WTC11 (cell line): ENCODE data around the gene RSPRY1.

Source experiments
- ATF1 ChIP-seq: sonication (generic); formaldehyde crosslinking; IDR thresholded peaks from 2 replicates; pipeline ENCODE4 v1.8.1; 2023; ENCODE audit warnings: mild to moderate bottlenecking, moderate library complexity, missing genetic modification reagents
- CREM ChIP-seq: sonication (generic); formaldehyde crosslinking; IDR thresholded peaks from 2 replicates; pipeline ENCODE4 v1.8.1; 2022; ENCODE audit warnings: mild to moderate bottlenecking, missing genetic modification reagents, moderate library complexity
- ELF4 ChIP-seq: sonication (generic); formaldehyde crosslinking; IDR thresholded peaks from 2 replicates; pipeline ENCODE4 v1.8.1; 2022; ENCODE audit warnings: low read depth, mild to moderate bottlenecking, moderate library complexity, missing genetic modification reagents
- ESRRA ChIP-seq: sonication (generic); formaldehyde crosslinking; IDR thresholded peaks from 2 replicates; pipeline ENCODE4 v1.8.1; 2022; ENCODE audit warnings: mild to moderate bottlenecking, missing genetic modification reagents, borderline replicate concordance
- FOXK1 ChIP-seq: sonication (generic); formaldehyde crosslinking; IDR thresholded peaks from 2 replicates; pipeline ENCODE4 v1.8.0; 2022; ENCODE audit warnings: mild to moderate bottlenecking, moderate library complexity, missing genetic modification reagents
- GABPB1 ChIP-seq: sonication (generic); formaldehyde crosslinking; IDR thresholded peaks from 2 replicates; pipeline ENCODE4 v1.8.1; 2023; ENCODE audit warnings: mild to moderate bottlenecking, missing genetic modification reagents
- ZBTB21 ChIP-seq: sonication (generic); formaldehyde crosslinking; IDR thresholded peaks from 2 replicates; pipeline ENCODE4 v1.8.1; 2023; ENCODE audit warnings: mild to moderate bottlenecking, missing genetic modification reagents, borderline replicate concordance
- ZNF263 ChIP-seq: sonication (generic); formaldehyde crosslinking; IDR thresholded peaks from 2 replicates; pipeline ENCODE4 v1.8.1; 2022; ENCODE audit warnings: low read depth, mild to moderate bottlenecking, moderate library complexity, missing genetic modification reagents
- TF ChIP-seq, protein P1 (sequence below): sonication (generic); formaldehyde crosslinking; IDR thresholded peaks from 2 replicates; pipeline ENCODE4 v1.8.0; 2023; ENCODE audit warnings: missing genetic modification reagents, mild to moderate bottlenecking, borderline replicate concordance
- TF ChIP-seq, protein P2 (sequence below): fragments of 200-600 bp; IDR thresholded peaks from 2 replicates; pipeline ENCODE4 v1.8.0; 2022; ENCODE audit warnings: antibody characterized with exemption

DNA sequence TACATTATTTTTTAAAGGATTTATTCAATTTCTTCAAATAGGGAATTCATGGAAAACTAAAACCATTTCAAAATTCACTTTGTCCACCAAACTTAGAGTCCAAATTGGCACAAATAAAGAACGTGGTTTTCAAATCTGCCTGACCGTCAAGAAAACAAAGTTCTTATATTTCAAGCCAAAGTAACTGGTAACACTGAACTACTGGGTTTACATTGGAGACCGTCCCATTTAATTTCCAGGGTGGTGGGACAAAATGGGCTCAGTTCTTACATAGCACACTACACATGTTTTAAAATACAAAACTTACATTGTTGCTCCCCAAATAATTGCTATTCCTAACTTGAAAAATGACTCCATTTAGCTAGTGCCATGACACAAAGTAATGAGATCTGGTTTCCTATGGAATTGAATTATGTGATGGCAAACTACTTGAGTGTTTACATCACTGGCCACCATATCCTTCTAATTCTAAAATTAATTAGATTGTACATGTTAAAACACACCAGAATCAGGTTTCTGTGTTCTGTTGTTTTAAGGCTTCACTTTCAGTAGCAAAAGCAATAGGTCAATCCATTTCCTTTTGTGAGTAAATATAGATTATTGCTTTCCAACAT is 6.8 kb upstream of the RSPRY1 start:
- TF ChIP-seq, protein P1, sequence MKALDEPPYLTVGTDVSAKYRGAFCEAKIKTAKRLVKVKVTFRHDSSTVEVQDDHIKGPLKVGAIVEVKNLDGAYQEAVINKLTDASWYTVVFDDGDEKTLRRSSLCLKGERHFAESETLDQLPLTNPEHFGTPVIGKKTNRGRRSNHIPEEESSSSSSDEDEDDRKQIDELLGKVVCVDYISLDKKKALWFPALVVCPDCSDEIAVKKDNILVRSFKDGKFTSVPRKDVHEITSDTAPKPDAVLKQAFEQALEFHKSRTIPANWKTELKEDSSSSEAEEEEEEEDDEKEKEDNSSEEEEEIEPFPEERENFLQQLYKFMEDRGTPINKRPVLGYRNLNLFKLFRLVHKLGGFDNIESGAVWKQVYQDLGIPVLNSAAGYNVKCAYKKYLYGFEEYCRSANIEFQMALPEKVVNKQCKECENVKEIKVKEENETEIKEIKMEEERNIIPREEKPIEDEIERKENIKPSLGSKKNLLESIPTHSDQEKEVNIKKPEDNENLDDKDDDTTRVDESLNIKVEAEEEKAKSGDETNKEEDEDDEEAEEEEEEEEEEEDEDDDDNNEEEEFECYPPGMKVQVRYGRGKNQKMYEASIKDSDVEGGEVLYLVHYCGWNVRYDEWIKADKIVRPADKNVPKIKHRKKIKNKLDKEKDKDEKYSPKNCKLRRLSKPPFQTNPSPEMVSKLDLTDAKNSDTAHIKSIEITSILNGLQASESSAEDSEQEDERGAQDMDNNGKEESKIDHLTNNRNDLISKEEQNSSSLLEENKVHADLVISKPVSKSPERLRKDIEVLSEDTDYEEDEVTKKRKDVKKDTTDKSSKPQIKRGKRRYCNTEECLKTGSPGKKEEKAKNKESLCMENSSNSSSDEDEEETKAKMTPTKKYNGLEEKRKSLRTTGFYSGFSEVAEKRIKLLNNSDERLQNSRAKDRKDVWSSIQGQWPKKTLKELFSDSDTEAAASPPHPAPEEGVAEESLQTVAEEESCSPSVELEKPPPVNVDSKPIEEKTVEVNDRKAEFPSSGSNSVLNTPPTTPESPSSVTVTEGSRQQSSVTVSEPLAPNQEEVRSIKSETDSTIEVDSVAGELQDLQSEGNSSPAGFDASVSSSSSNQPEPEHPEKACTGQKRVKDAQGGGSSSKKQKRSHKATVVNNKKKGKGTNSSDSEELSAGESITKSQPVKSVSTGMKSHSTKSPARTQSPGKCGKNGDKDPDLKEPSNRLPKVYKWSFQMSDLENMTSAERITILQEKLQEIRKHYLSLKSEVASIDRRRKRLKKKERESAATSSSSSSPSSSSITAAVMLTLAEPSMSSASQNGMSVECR (CRISPR knock-in tag) = no peak
- TF ChIP-seq, protein P2, sequence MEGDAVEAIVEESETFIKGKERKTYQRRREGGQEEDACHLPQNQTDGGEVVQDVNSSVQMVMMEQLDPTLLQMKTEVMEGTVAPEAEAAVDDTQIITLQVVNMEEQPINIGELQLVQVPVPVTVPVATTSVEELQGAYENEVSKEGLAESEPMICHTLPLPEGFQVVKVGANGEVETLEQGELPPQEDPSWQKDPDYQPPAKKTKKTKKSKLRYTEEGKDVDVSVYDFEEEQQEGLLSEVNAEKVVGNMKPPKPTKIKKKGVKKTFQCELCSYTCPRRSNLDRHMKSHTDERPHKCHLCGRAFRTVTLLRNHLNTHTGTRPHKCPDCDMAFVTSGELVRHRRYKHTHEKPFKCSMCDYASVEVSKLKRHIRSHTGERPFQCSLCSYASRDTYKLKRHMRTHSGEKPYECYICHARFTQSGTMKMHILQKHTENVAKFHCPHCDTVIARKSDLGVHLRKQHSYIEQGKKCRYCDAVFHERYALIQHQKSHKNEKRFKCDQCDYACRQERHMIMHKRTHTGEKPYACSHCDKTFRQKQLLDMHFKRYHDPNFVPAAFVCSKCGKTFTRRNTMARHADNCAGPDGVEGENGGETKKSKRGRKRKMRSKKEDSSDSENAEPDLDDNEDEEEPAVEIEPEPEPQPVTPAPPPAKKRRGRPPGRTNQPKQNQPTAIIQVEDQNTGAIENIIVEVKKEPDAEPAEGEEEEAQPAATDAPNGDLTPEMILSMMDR = no peak
- TF ChIP-seq ATF1 (no peak), ESRRA (CRISPR knock-in tag) (no peak), FOXK1 (CRISPR knock-in tag) (no peak), GABPB1 (CRISPR knock-in tag) (no peak), ELF4 (CRISPR knock-in tag) (no peak), CREM (CRISPR knock-in tag) (no peak), ZNF263 (no peak), ZBTB21 (no peak)
